NCI-H524 (cell line): ENCODE measurements around the gene GSC2.
"Not testable (repeated sequence)": the region's sequence is repeated elsewhere in the genome, so short reads cannot be mapped to it uniquely, and the experiment has no call there.

ENCODE experiments used
- DNase-seq, 2 experiments: peaks; one replicate each; lab custom pipeline; 2025; lab: John Stamatoyannopoulos, UW

Gene GSC2

GRCh38 chr22:19178065-19178656 lies 28.1 kb upstream of the GSC2 start:
- DNase-seq, result peak in 1 of 2 experiments; percentile 61

GRCh38 chr22:19177164-19178064 lies 27.3 kb upstream of the GSC2 start:
- DNase-seq, result no peak

GRCh38 chr22:19176732-19177131 lies 26.6 kb upstream of the GSC2 start:
- DNase-seq, result no peak

GRCh38 chr22:19176175-19176643 lies 26.1 kb upstream of the GSC2 start:
- DNase-seq, result no peak

GRCh38 chr22:19175602-19176174 lies 25.6 kb upstream of the GSC2 start:
- no peak for DNase-seq

GRCh38 chr22:19175026-19175601 lies 25.0 kb upstream of the GSC2 start:
- DNase-seq, result no peak

GRCh38 chr22:19174106-19175025 lies 24.3 kb upstream of the GSC2 start:
- DNase-seq, result no peak

GRCh38 chr22:19173047-19174035 lies 23.2 kb upstream of the GSC2 start:
- DNase-seq, result no peak

- no peak for DNase-seq
Measured at GRCh38 chr22:19172213-19173046, 22.3 kb upstream of the GSC2 start.

- DNase-seq, result no peak
Measured at GRCh38 chr22:19169947-19170318, 19.8 kb upstream of the GSC2 start.

- peak; percentile 66 to 76 for DNase-seq
Measured at GRCh38 chr22:19169002-19169946, 19.2 kb upstream of the GSC2 start.

- DNase-seq, result peak in 1 of 2 experiments; percentile 27
Measured at GRCh38 chr22:19168088-19168890, 18.2 kb upstream of the GSC2 start.

GRCh38 chr22:19167106-19167869 lies 17.2 kb upstream of the GSC2 start:
- no peak for DNase-seq

- no peak for DNase-seq
Measured at GRCh38 chr22:19166421-19166820, 16.3 kb upstream of the GSC2 start.

GRCh38 chr22:19164425-19164824 lies 14.3 kb upstream of the GSC2 start:
- no peak for DNase-seq

GRCh38 chr22:19158649-19159048 lies 8.6 kb upstream of the GSC2 start:
- not testable (repeated sequence) for DNase-seq

- not testable (repeated sequence) for DNase-seq
Measured at GRCh38 chr22:19156109-19156508, 6.0 kb upstream of the GSC2 start.
